HL-60 (cell line): Measurements from ENCODE around the gene CSF1R.

Source experiments
- GABPA ChIP-seq: IDR thresholded peaks from 2 replicates; pipeline ENCODE4 v1.6.1; 2012; ENCODE audit warnings: low read depth
- POLR2AphosphoS5 ChIP-seq: IDR thresholded peaks from 2 replicates; pipeline ENCODE4 v1.6.1; 2012; ENCODE audit warnings: low read depth
- SPI1 ChIP-seq: IDR thresholded peaks from 2 replicates; pipeline ENCODE4 v1.6.1; 2012; ENCODE audit warnings: low read depth, mild to moderate bottlenecking, borderline replicate concordance
- TF ChIP-seq, protein P1 (sequence below): IDR thresholded peaks from one replicate; pipeline ENCODE4 v1.5.1; 2011; ENCODE audit warnings: low read length, control low read depth, inconsistent platforms; ENCODE audit not compliant: insufficient read depth
- TF ChIP-seq, protein P2 (sequence below): IDR thresholded peaks from 2 replicates; pipeline ENCODE4 v1.6.1; 2012; ENCODE audit warnings: low read depth; ENCODE audit not compliant: insufficient replicate concordance

- TF ChIP-seq, protein P1, sequence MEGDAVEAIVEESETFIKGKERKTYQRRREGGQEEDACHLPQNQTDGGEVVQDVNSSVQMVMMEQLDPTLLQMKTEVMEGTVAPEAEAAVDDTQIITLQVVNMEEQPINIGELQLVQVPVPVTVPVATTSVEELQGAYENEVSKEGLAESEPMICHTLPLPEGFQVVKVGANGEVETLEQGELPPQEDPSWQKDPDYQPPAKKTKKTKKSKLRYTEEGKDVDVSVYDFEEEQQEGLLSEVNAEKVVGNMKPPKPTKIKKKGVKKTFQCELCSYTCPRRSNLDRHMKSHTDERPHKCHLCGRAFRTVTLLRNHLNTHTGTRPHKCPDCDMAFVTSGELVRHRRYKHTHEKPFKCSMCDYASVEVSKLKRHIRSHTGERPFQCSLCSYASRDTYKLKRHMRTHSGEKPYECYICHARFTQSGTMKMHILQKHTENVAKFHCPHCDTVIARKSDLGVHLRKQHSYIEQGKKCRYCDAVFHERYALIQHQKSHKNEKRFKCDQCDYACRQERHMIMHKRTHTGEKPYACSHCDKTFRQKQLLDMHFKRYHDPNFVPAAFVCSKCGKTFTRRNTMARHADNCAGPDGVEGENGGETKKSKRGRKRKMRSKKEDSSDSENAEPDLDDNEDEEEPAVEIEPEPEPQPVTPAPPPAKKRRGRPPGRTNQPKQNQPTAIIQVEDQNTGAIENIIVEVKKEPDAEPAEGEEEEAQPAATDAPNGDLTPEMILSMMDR: no peak
- TF ChIP-seq, protein P2, sequence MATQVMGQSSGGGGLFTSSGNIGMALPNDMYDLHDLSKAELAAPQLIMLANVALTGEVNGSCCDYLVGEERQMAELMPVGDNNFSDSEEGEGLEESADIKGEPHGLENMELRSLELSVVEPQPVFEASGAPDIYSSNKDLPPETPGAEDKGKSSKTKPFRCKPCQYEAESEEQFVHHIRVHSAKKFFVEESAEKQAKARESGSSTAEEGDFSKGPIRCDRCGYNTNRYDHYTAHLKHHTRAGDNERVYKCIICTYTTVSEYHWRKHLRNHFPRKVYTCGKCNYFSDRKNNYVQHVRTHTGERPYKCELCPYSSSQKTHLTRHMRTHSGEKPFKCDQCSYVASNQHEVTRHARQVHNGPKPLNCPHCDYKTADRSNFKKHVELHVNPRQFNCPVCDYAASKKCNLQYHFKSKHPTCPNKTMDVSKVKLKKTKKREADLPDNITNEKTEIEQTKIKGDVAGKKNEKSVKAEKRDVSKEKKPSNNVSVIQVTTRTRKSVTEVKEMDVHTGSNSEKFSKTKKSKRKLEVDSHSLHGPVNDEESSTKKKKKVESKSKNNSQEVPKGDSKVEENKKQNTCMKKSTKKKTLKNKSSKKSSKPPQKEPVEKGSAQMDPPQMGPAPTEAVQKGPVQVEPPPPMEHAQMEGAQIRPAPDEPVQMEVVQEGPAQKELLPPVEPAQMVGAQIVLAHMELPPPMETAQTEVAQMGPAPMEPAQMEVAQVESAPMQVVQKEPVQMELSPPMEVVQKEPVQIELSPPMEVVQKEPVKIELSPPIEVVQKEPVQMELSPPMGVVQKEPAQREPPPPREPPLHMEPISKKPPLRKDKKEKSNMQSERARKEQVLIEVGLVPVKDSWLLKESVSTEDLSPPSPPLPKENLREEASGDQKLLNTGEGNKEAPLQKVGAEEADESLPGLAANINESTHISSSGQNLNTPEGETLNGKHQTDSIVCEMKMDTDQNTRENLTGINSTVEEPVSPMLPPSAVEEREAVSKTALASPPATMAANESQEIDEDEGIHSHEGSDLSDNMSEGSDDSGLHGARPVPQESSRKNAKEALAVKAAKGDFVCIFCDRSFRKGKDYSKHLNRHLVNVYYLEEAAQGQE: no peak
- TF ChIP-seq POLR2AphosphoS5: no peak
- TF ChIP-seq GABPA: no peak
- no peak for TF ChIP-seq SPI1
Observed at GRCh38 chr5:150116667-150117400, 30.5 kb upstream of the CSF1R start.
